Measurements from ENCODE around the gene CFAP251. TPM values are rescaled to one million over a fixed set of nuclear protein-coding genes. Genes with fewer than 3 reads are reported as not detected.

Gene CFAP251
- total RNA-seq, 1 donor from 2014 or later: 4.7 TPM

DNA sequence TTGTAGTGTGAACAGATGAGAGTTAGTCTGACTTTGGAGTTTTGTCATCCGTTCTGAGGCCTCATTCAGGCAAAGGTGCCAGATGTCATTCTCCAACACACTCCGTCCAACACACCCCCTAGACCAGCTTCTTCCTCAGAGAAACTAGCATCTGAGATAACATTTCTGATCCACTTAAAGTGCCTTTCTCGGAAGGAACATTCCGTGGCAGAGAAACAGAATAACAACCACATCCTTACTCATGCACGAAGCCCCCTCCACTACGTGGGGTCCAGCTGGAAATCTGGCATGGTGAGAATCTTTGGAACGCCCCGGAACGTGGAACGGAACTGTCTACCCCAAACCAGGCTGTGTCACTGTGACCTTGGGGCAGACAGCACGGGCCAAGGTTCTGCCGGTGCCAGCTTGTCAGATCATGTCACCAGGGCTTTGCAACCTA is 86.3 kb downstream of the CFAP251 start:
- Histone ChIP-seq H3K4me3 (ENCODE audit: insufficient read depth, low read depth, low read length) (no peak overlapping the region), H3K36me3 (ENCODE audit: insufficient read depth, low read length) (no peaks in the 10 kb centered on the region), H3K27me3 (ENCODE audit: insufficient read depth, low read length) (no peaks in the 10 kb centered on the region), H3K27ac (ENCODE audit: low read depth, low read length) (no peak overlapping the region), H3K4me1 (ENCODE audit: insufficient read depth, low read length) (peaks cover 11% of the 10 kb centered on the region), H3K9me3 (ENCODE audit: insufficient read depth, low read depth, low read length) (no peaks in the 10 kb centered on the region), H3K4me2 (ENCODE audit: low read length) (no peak overlapping the region), H2AFZ (ENCODE audit: low read depth, low read length) (no peak overlapping the region), H3K9ac (ENCODE audit: low read length) (no peak overlapping the region), H3K79me2 (ENCODE audit: insufficient read depth, low read length) (no peaks in the 10 kb centered on the region), H4K20me1 (ENCODE audit: insufficient read depth, low read length) (no peaks in the 10 kb centered on the region)
- Mint-ChIP-seq H3K4me1 (ENCODE audit: low read depth, unreplicated experiment) (peaks cover 7% of the 10 kb centered on the region), H3K36me3 (ENCODE audit: low read depth, unreplicated experiment) (peaks cover 9% of the 10 kb centered on the region), H3K27ac (ENCODE audit: unreplicated experiment) (no peak overlapping the region), H3K27me3 (ENCODE audit: low read depth, unreplicated experiment) (peaks cover 8% of the 10 kb centered on the region), H3K9me3 (ENCODE audit: unreplicated experiment) (peaks cover 3% of the 10 kb centered on the region), H3K4me3 (ENCODE audit: unreplicated experiment) (no peak overlapping the region)
- DNase-seq (ENCODE audit: low read depth) (no peak), FAIRE-seq (no peak)
- TF ChIP-seq, protein P1, sequence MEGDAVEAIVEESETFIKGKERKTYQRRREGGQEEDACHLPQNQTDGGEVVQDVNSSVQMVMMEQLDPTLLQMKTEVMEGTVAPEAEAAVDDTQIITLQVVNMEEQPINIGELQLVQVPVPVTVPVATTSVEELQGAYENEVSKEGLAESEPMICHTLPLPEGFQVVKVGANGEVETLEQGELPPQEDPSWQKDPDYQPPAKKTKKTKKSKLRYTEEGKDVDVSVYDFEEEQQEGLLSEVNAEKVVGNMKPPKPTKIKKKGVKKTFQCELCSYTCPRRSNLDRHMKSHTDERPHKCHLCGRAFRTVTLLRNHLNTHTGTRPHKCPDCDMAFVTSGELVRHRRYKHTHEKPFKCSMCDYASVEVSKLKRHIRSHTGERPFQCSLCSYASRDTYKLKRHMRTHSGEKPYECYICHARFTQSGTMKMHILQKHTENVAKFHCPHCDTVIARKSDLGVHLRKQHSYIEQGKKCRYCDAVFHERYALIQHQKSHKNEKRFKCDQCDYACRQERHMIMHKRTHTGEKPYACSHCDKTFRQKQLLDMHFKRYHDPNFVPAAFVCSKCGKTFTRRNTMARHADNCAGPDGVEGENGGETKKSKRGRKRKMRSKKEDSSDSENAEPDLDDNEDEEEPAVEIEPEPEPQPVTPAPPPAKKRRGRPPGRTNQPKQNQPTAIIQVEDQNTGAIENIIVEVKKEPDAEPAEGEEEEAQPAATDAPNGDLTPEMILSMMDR (IDR thresholded peaks at IDR 0.05; ENCODE audit: insufficient read depth, low read depth, low read length): no peak
- no peak for TF ChIP-seq EZH2 (IDR thresholded peaks at IDR 0.05; ENCODE audit: insufficient read depth, low read length)

DNA sequence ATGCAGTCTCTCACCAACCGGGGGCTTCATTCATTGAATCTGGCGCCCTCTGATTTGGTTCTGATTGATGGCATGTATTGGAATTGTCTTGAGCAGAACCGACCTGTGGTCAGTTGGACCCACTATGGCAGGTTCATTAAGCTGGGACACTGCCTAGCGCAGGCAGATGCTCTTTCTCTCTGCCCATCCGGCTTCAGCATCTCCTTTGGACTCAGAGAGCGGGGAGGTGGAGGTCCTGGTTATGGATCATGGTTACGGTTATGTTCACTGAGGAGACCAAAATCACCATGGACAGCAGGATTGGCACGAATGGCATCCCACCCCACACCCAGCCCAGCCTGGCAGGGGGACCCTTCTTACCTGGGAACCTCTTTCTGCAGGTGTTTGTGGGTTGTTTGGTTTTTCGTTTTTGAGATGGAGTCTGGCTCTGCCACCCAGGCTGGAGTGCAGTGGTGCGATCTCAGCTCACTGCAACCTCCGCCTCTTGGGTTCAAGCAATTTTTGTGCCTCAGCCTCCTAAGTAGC is 86.9 kb downstream of the CFAP251 start:
- no peak overlapping the region for H3K27ac Mint-ChIP-seq (ENCODE audit: unreplicated experiment)
- peaks cover 2% of the 10 kb centered on the region for H3K9me3 Mint-ChIP-seq (ENCODE audit: unreplicated experiment)
- no peak for TF ChIP-seq EZH2 (IDR thresholded peaks at IDR 0.05; ENCODE audit: insufficient read depth, low read length)
- TF ChIP-seq, protein P1 (IDR thresholded peaks at IDR 0.05; ENCODE audit: insufficient read depth, low read depth, low read length): no peak
- no peaks in the 10 kb centered on the region for H3K9me3 ChIP-seq (ENCODE audit: insufficient read depth, low read depth, low read length)
- H3K4me3 ChIP-seq (ENCODE audit: insufficient read depth, low read depth, low read length): no peak overlapping the region
- no peak overlapping the region for H2AFZ ChIP-seq (ENCODE audit: low read depth, low read length)
- peaks cover 9% of the 10 kb centered on the region for H3K36me3 Mint-ChIP-seq (ENCODE audit: low read depth, unreplicated experiment)
- DNase-seq (ENCODE audit: low read depth) (no peak), FAIRE-seq (no peak)
- H3K27me3 Mint-ChIP-seq (ENCODE audit: low read depth, unreplicated experiment): peaks cover 8% of the 10 kb centered on the region
- no peak overlapping the region for H3K4me2 ChIP-seq (ENCODE audit: low read length)
- no peak overlapping the region for H3K27ac ChIP-seq (ENCODE audit: low read depth, low read length)
- H3K27me3 ChIP-seq (ENCODE audit: insufficient read depth, low read length): no peaks in the 10 kb centered on the region
- no peaks in the 10 kb centered on the region for H3K79me2 ChIP-seq (ENCODE audit: insufficient read depth, low read length)
- no peaks in the 10 kb centered on the region for H3K36me3 ChIP-seq (ENCODE audit: insufficient read depth, low read length)
- H3K4me1 ChIP-seq (ENCODE audit: insufficient read depth, low read length): peaks cover 11% of the 10 kb centered on the region
- H3K9ac ChIP-seq (ENCODE audit: low read length): no peak overlapping the region
- H4K20me1 ChIP-seq (ENCODE audit: insufficient read depth, low read length): no peaks in the 10 kb centered on the region
- H3K4me1 Mint-ChIP-seq (ENCODE audit: low read depth, unreplicated experiment): peaks cover 7% of the 10 kb centered on the region
- H3K4me3 Mint-ChIP-seq (ENCODE audit: unreplicated experiment): no peak overlapping the region

DNA sequence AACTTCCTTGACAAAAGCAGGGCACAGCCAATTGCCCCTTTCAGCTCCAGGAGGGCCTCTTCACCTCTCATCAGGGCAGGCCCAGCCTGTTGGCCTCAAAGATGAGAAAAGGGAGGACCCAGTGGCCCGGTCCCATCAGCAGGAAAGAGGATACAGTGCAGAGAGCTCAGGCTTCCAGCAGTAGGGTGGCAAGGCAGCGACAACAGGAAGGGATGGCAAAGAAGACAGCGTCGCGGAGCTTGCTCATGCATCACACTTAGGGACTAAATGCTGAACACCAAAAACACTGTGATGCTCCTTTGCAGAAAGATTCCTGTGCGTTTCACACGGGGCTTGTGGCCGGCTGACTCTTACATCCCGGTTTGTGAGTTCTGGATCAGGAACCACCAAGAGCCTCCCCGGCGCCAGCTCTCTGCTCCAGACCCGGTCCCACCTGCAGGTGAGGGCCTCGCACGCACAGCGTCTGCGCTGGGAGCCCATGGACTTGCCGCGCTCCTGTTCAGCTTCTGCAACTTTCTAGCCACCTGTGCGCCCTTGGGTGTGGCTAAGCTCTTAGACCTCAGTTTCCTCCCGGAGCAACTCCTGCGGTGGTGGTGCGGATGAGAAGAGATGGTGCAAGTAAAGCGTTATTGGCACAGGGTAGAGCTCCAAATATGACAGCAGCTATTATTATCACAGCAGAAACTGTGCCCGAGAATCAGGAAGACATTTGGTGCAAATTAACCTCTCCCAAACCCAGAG is 88.0 kb downstream of the CFAP251 start:
- Histone ChIP-seq H2AFZ (ENCODE audit: low read depth, low read length) (no peak overlapping the region), H3K79me2 (ENCODE audit: insufficient read depth, low read length) (no peaks in the 10 kb centered on the region), H3K27me3 (ENCODE audit: insufficient read depth, low read length) (no peaks in the 10 kb centered on the region), H3K9ac (ENCODE audit: low read length) (no peak overlapping the region), H3K9me3 (ENCODE audit: insufficient read depth, low read depth, low read length) (no peaks in the 10 kb centered on the region), H3K4me1 (ENCODE audit: insufficient read depth, low read length) (peaks cover 11% of the 10 kb centered on the region), H3K4me3 (ENCODE audit: insufficient read depth, low read depth, low read length) (no peak overlapping the region), H3K27ac (ENCODE audit: low read depth, low read length) (no peak overlapping the region), H3K36me3 (ENCODE audit: insufficient read depth, low read length) (no peaks in the 10 kb centered on the region), H3K4me2 (ENCODE audit: low read length) (no peak overlapping the region), H4K20me1 (ENCODE audit: insufficient read depth, low read length) (no peaks in the 10 kb centered on the region)
- H3K27me3 Mint-ChIP-seq (ENCODE audit: low read depth, unreplicated experiment): peaks cover 8% of the 10 kb centered on the region
- H3K4me3 Mint-ChIP-seq (ENCODE audit: unreplicated experiment): no peak overlapping the region
- TF ChIP-seq, protein P1 (IDR thresholded peaks at IDR 0.05; ENCODE audit: insufficient read depth, low read depth, low read length): no peak
- TF ChIP-seq EZH2 (IDR thresholded peaks at IDR 0.05; ENCODE audit: insufficient read depth, low read length): no peak
- H3K27ac Mint-ChIP-seq (ENCODE audit: unreplicated experiment): no peak overlapping the region
- FAIRE-seq: no peak
- peaks cover 7% of the 10 kb centered on the region for H3K4me1 Mint-ChIP-seq (ENCODE audit: low read depth, unreplicated experiment)
- peaks cover 4% of the 10 kb centered on the region for H3K9me3 Mint-ChIP-seq (ENCODE audit: unreplicated experiment)
- DNase-seq (ENCODE audit: low read depth): no peak
- peaks cover 10% of the 10 kb centered on the region for H3K36me3 Mint-ChIP-seq (ENCODE audit: low read depth, unreplicated experiment)

All from astrocyte (in vitro differentiated cells and primary cell).